Stimulated activated CD4-positive, alpha-beta T cell treated with anti-CD3 and anti-CD28 coated beads, TNF-alpha, amount 100 ng/mL, for 48 hours (primary cell): ENCODE measurements around the gene STX1B.

Experiments
- DNase-seq, 3 donors: peaks; one replicate each; pipeline ENCODE4 v3.0.0-alpha.2; 2020; ENCODE audit warnings: low read depth in 3 of 3

STX1B gene

DNA sequence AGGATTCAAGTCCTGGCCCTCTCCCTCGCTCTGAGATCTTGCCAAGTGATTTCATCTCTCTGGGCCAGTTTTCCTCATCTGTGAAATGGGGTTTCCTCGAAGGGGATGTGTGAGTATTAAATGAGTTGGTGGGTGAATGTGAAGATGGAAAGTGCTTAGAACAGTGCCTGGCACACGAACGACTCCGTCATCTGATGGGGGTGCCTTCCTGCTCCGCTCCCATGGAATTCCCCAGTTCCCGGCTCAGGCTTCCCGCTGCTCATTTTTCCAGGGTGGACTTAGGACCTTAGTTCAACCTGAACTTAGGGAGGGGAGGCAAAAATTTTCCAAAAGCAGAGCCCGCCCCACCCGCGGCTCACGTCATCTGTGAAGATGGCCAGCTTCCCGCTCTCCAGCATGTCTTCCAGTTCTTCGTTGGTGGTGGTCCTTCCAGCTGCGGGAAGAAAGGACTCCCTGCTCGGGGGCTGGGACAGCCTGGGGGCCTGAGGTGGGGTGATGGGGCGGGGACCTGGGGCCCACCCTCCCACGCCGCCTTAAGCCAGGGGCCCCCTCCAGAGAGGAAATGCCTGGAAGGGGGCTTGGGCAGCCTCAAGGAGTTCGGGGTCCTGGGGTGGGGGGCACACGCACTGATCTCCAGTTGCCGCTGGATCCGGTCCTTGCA lies 14.0 kb downstream of the STX1B start:
- no peak for DNase-seq

DNA sequence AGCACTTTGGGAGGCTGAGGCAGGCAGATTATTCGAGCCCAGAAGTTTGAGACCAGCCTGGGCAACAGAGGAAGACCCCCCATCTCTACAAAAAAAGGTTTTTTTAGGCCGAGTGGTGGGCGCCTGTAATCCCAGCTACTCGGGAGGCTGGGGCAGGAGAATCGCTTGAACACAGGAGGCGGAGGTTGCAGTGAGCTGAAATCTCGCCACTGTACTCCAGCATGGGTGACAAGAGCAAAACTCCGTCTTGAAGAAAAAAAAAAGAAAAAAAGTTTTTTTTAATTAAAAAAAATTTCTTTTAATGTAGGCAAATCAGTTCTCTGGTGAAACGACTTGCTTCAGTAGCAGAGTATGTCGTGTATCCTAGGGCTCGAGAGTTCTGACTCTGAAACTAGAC lies 14.5 kb downstream of the STX1B start:
- no peak for DNase-seq

DNA sequence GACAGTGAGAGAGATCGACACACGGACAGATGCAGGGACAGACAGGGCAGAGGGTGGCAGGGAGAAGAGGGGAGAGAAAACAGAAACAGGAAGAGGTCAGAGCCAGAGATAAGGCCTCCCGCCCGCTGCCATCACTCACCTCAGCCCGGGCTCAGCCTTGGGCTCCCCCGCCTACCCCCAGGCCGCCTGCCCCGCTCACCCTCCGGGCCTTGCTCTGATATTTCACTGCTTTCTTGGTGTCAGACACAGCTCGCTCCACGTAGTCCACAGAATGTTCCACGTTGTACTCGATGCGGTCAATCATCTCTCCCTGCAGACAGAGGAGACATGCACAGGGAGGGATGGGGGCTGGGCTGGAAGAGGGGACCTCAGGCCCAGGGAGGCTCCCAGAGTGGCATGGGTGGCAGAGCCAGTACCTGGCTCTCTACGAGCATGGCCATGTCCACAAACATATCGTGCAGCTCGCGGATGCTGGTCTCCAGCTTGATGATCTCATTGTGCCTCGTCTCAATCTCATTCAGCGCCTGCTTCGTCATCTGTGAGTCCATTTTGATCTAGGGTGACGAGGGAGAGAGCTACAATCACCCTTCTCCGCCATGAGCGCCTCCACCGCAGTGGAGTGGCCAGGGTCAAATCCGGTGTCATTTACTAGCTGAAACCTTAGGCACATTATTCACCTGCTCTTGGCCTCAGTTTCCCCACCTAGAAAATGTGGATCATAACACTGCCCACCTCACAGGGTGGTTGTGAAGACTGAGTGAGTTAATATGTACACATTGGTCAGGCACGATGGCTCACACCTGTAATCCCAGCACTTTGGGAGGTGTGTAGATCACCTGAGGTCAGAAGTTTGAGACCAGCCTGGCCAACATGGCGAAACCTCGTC lies 17.3 kb downstream of the STX1B start:
- no peak for DNase-seq

DNA sequence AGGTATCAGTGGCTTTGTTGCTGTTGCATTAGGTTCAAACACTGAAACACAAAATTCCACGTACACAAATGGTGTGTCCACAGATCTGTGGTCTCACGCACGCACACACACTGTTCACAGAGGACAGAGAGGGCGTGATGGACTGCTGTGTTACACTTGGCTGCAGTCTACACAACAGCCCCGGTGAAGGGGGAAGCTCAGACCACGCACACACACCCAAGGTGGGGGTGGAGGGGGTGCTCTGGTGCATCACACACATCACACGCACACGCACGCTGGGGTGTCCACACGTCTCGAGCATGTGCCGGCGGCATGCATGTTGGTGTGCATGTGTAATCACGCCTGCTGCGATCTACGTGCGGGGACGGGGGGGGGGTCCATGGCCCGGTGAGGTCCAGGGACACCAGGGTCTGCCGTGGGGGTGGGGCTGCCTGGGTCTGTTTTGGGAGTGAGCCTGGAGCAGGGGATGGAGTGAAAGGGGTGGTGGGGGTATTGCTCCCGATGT lies 18.1 kb downstream of the STX1B start:
- DNase-seq: no peak

DNA sequence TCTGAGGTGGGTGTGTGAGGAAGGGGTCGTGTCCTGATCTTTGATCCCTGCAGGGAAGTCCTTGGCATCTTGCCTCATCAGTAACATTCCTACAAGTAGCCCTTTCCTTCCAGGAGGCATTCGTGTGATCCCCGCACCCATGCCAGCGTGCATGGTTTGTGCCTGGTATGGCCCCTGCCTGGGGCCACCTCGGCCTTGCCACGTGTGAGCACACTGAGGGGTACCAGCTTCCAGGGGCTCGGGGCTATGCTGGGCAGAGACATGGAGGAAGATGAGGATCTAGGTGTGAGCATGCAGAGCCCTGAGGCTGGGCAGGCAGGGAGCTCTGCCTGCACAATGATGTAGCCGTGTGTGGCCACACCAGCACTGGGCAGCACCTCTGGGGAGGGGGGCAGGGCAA lies 19.4 kb downstream of the STX1B start:
- DNase-seq: no peak

DNA sequence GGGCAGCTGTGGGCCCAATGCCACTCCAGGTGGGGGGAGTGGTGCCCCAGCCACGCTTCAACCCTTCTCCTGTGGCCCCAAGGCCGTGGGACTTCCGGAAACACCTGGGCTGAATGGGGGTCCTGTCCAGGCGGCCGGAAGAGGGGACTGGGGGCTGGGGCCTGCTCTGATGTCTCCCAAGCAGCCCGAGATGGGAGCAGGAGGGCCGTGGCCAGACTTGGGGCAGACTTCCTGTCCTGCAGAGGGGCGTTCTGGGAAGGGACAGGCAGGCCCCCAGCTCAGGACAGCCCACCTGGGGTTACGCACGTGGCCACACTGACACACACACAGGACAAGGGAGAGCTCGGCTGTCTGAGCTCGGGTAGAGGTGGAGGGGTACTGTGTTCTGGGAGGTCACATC lies 20.3 kb downstream of the STX1B start:
- no peak for DNase-seq

DNA sequence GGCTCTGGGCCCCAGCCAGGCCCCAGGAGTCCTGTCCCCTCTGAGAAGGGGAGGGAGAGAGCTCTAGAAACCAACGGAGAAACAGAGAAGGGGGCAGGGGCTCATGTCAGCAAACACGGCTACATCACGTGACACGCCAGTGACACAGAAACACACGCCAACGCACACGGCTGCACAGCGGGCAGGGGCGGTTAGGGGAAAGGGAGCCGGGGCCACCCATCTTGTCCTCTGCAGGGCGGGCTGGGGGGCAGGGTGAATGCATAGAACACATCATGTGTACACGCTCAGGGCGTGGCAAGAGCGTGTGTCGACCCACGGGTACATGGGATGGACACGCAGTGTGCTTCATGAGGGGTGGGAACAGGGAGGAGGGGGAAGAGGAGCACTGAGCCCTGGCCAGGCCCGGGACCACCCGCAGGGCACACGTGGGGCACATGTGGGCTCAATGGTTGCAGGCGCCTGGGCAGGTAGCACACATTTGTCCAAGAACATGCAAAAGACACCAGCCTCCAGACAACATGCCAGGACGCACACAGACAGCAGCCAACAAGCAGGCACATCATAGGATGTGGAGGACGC lies 20.9 kb downstream of the STX1B start:
- no peak for DNase-seq

DNA sequence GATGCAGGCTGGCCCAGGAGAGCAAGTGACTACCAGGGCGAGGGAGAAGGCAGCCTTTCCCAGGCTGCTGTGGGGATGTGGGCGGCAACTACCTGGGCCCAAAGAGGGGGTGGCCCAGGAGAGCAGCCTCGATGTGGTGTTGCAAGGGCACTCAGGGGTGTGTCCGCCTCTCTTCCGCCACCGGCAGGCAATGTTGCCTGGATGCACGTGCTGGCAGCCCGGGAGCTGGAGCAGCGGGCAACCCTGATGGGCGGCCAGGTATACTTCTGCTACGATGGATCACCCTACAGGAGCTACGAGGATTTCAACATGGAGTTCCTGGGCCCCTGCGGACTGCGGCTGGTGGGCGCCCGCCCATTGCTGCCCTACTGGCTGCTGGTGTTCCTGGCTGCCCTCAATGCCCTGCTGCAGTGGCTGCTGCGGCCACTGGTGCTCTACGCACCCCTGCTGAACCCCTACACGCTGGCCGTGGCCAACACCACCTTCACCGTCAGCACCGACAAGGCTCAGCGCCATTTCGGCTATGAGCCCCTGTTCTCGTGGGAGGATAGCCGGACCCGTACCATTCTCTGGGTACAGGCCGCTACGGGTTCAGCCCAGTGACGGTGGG lies 22.8 kb downstream of the STX1B start:
- DNase-seq: no peak

DNA sequence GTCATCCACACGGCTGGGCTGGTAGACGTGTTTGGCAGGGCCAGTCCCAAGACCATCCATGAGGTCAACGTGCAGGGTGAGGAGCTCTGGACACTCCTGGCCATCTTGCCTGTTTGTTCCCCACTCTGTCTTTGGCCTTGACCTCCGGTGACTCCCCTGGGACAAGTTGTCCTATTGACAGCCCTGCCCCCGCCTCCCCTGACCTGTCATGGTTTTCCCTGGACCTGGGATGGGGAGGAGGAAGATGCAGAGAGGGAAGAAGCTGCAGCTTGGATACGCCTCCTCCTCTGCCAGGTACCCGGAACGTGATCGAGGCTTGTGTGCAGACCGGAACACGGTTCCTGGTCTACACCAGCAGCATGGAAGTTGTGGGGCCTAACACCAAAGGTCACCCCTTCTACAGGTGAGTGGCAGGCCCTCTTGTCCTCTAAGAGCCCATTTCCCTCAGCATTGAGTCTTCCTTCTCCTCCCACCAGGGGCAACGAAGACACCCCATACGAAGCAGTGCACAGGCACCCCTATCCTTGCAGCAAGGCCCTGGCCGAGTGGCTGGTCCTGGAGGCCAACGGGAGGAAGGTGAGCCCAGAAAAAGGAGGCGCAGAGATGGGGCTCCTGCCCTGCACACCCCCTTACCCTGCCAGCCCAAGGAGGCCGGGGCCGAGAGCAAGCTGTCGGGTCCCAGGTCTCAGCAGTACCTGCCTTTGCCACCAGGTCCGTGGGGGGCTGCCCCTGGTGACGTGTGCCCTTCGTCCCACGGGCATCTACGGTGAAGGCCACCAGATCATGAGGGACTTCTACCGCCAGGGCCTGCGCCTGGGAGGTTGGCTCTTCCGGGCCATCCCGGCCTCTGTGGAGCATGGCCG lies 24.1 kb downstream of the STX1B start:
- no peak for DNase-seq

DNA sequence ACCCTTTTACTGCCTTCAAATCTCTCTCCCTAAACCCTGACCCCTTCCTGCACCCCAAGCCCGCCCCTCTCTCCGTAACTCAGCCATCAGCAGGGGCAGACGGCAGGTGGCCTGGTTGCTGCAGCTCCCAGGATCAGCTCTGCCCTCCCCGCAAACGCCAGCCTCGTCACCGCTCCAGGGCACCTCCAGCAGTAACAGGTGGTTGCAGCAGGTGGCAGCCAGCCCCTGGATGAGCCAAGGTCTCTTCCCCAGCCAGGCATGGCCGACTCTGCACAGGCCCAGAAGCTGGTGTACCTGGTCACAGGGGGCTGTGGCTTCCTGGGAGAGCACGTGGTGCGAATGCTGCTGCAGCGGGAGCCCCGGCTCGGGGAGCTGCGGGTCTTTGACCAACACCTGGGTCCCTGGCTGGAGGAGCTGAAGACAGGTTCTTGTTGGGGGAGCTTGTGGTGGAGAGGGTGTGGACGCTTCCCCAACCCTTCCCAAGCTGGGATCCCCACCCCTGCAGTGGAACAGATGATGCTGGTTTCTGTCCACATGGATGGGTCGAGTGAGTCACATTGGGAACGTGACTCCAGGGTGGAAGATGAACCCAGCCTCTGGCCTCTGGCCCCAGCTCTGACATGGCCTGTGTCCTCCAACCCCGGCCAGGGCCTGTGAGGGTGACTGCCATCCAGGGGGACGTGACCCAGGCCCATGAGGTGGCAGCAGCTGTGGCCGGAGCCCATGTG lies 24.9 kb downstream of the STX1B start:
- no peak for DNase-seq

DNA sequence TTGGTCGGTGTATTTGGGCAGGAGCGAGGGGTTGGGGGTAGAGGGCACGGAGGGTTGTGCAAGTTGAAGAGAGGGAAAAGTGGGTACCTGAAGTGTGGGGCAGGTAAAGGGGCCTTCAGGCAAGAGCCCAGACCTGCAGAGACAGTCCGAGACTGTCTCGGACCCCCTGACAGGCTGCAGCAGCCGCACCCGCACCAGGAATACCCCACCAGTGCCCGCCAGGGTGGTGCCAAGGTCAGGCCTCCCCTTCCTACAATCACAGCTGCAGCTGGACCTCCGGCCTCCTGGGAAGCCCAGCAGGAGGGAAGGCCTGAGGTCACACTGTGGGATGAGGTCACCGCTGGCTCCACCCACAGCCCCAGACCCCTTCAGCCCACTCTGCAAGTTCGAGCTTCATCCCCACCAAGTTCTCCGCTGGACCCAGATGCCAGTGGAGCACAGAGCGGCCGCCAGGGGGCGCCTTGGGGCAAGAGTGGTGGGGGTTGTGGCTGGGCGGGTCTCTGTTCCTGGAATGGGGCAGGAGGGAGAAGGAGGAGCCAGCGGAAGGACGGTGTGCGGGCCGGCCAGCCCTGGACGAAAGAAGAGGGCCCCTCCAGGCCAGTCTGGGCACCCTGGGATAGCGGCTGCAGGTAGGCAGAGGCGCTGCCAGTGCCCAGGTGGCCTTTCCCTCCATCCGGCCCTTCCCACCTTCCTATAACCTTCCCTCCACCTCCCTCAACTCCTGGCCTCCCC lies 25.6 kb downstream of the STX1B start, which contains the start of gene HSD3B7:
Gene HSD3B7, plus strand, starts transcription at position 539 of the 732 bp plus-strand sequence. CDS start 452 bp downstream, outside the sequence.
- DNase-seq: peak; percentile 66 to 82 (median 79)

DNA sequence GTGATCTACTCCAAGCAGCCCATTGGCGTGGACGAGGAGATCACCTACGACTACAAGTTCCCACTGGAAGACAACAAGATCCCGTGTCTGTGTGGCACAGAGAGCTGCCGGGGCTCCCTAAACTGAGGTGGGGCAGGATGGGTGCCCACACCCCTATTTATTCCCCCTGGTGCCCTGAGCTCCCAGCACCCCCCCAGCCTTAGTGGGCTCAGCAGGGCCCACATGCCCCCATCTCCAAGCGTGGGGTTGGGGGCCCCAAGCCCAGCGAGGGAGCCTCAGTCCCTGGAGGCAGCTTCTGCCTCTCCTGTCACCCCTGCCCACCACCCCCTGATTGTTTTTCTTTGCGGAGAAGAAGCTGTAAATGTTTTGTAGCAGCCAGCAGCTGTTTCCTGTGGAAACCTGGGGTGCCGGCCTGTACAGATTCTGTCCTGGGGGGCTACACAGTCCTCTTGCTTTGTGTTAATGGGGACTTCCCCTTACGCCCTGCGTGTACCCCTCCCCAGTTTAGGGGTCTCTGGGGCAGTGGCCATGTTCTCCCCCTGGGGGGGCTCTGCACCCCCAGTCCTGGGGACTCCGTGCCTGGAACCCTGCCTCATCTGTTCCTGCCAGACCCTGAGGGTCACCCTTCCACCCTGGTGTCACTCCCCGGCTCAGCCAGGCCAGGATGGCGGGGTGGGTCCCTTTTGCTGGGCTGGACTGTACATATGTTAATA lies 26.4 kb downstream of the STX1B start:
- no peak for DNase-seq

DNA sequence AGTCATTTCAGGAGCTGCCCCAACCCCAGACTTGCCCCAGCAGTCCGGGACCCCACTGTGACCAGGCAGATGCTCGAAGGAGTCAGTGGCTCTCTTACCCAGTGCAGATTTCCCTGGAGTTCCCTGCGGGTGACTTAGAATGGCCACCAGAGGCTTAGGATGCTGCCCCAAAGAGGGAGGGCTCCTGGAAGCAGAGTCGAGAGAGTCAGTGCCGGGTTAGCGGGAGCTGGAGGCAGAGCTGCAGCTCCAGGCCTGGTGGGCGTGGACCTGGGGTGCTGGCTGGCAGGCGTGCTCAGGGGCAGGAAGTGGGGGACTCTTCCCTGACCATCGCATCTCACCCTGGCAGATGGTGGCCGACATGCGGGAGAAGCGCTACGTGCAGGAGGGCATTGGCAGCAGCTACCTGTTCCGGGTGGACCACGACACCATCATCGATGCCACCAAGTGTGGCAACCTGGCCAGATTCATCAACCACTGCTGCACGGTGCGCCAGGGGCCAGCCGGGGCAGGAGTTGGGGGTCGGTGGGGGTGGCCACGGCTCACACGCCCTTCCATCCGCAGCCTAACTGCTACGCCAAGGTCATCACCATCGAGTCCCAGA lies 27.0 kb downstream of the STX1B start:
- DNase-seq: no peak

DNA sequence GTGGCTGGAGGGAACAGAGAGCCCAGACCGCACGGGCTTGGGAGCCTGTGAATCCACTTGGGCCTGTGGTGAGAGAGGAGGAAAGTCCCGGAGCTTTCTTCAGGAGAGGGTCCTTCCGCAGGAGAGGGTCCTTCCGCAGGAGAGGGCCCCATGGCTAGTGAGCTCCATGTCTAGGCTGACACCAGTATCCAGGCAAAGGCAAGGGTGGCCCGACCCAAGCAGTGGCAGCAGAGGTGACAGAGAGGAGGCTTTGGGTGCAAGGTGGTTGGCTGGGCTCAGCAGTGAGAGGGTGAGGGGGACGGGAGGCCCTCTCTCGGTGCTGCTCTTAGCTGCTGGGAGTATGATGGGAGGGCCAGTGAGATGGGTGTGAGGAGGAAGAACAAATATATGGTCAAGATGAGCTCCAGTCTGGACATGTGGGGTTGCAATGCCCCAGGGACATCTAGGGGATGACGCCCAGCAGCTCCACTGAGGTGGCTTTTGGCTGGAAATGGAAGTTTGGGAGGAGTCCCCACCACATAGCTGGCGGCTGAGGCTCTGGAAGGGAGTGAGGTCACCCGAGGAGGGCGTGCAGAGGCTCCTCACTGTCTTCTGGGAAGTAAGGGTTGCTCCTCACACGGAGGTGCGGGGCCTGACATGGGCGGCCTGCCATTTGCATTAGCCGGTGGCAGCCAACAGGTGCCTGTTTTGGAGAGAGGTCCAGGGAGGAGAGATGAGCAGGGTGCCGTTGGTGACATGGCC lies 27.7 kb downstream of the STX1B start:
- DNase-seq: no peak

DNA sequence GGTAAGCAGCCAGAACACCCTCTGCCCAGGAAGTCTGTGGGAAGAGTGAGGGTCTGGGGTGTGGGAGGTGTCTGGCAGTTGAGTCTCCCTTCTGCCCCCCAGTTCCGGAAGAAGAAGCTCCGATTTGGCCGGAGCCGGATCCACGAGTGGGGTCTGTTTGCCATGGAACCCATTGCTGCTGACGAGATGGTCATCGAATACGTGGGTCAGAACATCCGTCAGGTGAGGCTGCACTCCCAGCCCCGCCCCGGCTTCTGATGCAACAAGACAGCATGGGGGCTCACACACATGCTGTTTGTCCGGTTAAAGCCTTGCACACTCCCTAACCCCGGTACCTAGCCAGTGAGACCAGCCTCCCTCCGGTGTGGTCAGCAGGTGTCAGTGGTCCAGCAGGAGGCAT lies 29.5 kb downstream of the STX1B start:
- no peak for DNase-seq

DNA sequence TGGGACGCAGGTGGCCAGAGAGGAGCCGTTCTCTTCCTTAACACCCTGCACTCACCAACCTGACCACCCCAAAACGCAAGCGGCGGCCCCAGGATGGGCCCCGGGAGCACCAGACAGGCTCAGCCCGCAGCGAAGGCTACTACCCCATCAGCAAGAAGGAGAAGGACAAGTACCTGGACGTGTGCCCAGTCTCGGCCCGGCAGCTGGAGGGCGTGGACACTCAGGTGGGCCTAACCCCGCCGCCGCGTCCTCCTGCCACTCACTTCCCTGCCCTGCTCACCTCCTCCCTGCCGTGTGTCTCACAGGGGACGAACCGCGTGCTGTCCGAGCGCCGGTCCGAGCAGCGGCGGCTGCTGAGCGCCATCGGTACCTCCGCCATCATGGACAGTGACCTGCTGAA lies 30.0 kb downstream of the STX1B start:
- no peak for DNase-seq

DNA sequence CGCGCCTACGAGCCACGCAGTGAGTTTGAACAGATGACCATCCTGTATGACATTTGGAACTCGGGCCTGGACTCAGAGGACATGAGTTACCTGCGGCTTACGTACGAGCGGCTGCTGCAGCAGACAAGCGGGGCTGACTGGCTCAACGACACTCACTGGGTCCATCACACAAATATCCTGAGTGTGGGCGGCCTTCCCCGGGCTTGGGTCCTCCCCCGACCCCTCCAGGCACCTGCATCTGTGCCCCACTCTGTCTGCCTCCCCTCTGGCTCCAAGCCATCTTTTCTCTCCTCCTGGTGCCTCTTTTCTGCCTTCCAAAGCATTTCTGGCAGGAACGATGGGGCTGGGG lies 30.4 kb downstream of the STX1B start:
- no peak for DNase-seq
